Measurements from ENCODE around the gene ELMO1.

DNA sequence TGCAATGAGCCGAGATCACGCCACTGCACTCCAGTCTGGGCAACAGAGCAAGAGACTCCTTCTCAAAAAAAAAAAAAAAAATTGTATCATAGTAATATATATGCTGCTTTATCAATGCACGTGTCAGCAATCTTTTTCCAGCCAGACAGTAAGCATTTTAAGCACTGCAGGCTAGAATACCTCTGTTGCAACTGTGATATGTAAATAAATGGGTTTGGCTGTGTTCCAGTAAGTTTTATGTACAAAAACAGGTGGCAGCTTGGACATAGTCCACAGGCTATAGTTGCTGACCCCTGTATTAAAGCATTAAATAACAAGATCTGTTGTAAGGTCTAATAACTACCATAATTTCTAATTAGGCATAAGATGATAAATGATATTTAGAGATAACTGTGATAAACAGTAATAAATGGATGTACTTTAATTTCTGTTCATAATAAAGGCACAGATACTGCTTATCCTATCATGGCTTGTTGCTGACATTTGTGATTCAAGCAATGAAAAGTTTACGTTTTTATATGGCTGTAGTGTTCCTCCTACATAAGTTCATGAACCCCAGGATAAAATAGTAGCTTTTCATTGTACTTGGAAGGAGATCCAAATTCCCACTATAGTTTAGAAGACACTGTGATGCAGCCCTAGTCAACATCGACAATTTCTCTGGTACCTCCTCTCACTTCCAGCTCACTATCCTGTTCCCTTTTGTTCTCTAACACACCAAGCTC, 161.4 kb downstream of the ELMO1 start:
- TF ChIP-seq, protein P1, sequence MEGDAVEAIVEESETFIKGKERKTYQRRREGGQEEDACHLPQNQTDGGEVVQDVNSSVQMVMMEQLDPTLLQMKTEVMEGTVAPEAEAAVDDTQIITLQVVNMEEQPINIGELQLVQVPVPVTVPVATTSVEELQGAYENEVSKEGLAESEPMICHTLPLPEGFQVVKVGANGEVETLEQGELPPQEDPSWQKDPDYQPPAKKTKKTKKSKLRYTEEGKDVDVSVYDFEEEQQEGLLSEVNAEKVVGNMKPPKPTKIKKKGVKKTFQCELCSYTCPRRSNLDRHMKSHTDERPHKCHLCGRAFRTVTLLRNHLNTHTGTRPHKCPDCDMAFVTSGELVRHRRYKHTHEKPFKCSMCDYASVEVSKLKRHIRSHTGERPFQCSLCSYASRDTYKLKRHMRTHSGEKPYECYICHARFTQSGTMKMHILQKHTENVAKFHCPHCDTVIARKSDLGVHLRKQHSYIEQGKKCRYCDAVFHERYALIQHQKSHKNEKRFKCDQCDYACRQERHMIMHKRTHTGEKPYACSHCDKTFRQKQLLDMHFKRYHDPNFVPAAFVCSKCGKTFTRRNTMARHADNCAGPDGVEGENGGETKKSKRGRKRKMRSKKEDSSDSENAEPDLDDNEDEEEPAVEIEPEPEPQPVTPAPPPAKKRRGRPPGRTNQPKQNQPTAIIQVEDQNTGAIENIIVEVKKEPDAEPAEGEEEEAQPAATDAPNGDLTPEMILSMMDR (IDR thresholded peaks at IDR 0.05) = no peak
- no peak for TF ChIP-seq POLR2A (IDR thresholded peaks at IDR 0.05)
